ENCODE data around the gene CBL. TPM values are rescaled to one million over a fixed set of nuclear protein-coding genes. Genes with fewer than 3 reads are reported as not detected.
A peak's percentile ranks its signal among the peaks of the same experiment; 100 is the strongest.

Gene CBL
- total and polyA plus RNA-seq, 2 experiments from 2014 or later: 6.5 to 18.3 TPM

DNA sequence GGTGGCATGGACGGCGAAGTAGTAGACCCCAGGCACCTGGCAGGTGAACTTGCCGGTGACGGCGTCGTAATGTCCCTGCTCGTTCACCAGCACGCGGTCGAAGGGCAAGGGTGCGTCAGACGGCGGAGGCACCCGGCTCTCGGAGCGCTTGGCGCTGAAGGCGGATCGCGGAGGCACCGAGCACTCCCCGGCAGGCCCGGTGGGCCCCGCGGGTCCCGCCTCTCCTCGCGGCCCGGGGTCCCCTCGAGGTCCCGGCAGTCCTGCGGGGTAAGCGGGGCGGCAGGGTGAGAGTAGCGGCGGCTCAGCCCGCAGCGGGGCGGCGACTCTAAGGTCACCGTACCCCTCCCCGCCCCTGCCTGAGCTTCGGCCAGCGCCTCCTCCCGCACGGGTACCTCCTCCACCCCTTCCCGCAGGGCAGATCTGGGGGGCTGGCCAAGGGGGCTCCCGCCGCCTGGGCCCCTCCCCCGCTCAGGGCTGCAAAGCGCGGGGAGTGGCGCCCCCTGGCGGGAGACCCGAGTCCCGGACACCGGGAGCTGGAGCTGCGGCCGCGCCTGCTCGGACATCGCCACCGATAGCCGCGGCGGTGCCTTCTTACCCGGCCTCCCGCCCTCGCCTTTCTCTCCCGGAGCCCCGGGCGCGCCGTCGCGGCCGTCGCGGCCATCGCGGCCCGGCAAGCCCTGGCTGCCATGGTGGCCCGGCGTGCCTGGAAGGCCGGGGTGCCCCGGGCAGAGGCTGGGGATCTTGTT lies 133.6 kb downstream of the CBL start:
- Histone ChIP-seq H3K4me1 (ENCODE audit: low read depth) (peaks cover 3% of the 10 kb centered on the region), H3K27ac (no peak overlapping the region), H3K36me3 (no peaks in the 10 kb centered on the region), H3K9me3 (ENCODE audit: low read depth) (no peaks in the 10 kb centered on the region), H3K27me3 (peaks cover 57% of the 10 kb centered on the region), H3K4me3 (peak overlapping the region; percentile 32)
- TF ChIP-seq, protein P1, sequence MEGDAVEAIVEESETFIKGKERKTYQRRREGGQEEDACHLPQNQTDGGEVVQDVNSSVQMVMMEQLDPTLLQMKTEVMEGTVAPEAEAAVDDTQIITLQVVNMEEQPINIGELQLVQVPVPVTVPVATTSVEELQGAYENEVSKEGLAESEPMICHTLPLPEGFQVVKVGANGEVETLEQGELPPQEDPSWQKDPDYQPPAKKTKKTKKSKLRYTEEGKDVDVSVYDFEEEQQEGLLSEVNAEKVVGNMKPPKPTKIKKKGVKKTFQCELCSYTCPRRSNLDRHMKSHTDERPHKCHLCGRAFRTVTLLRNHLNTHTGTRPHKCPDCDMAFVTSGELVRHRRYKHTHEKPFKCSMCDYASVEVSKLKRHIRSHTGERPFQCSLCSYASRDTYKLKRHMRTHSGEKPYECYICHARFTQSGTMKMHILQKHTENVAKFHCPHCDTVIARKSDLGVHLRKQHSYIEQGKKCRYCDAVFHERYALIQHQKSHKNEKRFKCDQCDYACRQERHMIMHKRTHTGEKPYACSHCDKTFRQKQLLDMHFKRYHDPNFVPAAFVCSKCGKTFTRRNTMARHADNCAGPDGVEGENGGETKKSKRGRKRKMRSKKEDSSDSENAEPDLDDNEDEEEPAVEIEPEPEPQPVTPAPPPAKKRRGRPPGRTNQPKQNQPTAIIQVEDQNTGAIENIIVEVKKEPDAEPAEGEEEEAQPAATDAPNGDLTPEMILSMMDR (IDR thresholded peaks at IDR 0.05; ENCODE audit: low read depth, low read length): peak; percentile 84
- DNase-seq (ENCODE audit: low read depth in 1 of 2, low spot score in 1 of 2): peak; percentile 75 to 87

DNA sequence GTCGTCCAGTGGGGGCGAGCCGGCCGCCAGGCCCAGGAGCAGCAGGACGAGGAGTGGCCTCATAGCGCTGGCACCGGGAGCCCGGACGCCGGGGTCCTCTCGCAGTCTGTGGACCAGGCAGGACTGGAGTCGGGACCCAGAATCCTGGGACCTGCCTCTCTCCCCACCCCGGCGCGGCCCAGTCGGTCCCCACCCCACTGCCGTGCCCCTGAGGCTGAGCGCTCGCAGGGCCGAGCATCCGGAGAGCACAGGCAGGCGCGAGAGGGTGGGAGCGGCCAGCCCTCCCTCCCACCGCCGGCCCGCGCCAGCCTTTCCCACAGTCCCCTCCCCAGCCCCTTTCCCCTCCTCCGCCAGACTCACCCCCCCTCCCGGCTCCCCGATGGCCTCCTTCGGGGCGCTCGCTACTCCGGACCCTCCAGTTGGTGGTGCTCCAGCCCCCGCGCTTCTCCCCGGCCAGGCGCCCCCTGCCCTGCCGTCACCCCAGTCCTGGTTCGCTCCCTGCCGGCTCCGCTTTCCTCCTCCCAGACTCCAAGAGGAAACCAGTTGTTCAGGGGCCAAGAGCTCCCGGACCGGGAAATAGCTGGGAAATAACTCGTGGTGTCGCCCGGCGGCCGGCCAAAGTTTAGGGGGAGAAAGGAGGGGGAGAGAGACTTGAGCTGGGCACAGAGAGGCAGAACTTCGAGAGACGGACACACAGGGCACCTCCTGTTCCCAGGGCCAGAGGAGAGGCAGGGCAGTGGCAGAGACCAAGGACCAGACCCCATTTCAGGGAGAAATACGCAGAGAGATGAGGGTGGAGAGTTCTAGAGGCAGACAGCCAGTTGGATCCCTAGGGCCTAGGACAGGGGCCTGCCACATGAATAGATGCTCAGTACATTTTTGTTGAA lies 134.4 kb downstream of the CBL start, which contains the start of gene C1QTNF5:
C1QTNF5 (minus strand) TSS at position 549 of the 887 bp plus-strand sequence; CDS start at position 63, 486 bp downstream.
- no peaks in the 10 kb centered on the region for H3K9me3 ChIP-seq (ENCODE audit: low read depth)
- TF ChIP-seq, protein P1 (IDR thresholded peaks at IDR 0.05; ENCODE audit: low read depth, low read length): no peak
- peaks cover 59% of the 10 kb centered on the region for H3K27me3 ChIP-seq
- H3K4me3 ChIP-seq: peak within 1 kb of the TSS; percentile 32
- H3K27ac ChIP-seq: no peak within 1 kb of the TSS
- H3K4me1 ChIP-seq (ENCODE audit: low read depth): no peaks in the 10 kb centered on the region
- DNase-seq (ENCODE audit: low read depth in 1 of 2, low spot score in 1 of 2): peak; percentile 42 to 93
- H3K36me3 ChIP-seq: no peaks in the 10 kb centered on the region

DNA sequence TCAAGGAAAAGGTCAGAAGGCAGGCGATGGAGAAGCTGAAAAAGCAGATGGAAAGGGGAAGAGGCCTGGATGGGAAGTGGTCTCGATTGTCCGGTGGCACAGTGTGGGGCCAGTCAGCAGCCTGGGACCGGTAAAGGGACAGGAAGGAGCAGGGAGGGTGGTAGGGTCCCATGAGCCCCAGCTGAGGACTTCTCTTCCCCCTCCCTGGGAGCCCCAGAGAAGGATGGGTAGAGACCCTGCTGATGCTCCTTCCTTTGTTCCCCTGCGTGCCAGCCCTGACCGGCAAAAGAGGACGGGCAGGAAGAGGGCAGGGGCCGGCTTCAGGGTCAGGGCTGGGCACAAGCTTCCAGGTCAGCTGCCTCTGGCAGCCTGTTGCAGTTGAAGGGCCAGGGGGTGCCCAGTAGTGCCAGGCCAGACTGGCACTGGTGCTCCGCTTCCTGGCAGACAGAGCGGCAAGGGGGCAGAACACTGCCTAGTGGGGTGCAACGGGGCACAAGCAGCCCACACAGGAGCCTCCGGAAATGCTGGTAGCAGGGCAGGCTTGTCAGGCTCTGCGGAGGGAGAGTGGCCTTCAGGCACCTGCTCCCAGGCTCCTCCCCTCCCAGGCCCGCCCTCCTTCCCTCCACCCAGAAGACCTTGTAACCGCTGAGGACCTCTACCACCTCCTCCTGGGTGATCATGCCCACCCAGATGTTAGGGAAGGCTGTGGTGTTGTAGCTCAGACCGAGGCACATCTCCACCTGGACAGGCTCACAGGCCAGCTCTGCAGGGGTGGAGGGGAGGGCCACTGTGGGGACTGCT lies 135.3 kb downstream of the CBL start:
- Histone ChIP-seq H3K27ac (no peak overlapping the region), H3K27me3 (peaks cover 59% of the 10 kb centered on the region), H3K9me3 (ENCODE audit: low read depth) (no peaks in the 10 kb centered on the region), H3K4me3 (no peak overlapping the region), H3K36me3 (no peaks in the 10 kb centered on the region), H3K4me1 (ENCODE audit: low read depth) (no peaks in the 10 kb centered on the region)
- DNase-seq (ENCODE audit: low read depth in 1 of 2, low spot score in 1 of 2): no peak
- TF ChIP-seq, protein P1 (IDR thresholded peaks at IDR 0.05; ENCODE audit: low read depth, low read length): no peak

DNA sequence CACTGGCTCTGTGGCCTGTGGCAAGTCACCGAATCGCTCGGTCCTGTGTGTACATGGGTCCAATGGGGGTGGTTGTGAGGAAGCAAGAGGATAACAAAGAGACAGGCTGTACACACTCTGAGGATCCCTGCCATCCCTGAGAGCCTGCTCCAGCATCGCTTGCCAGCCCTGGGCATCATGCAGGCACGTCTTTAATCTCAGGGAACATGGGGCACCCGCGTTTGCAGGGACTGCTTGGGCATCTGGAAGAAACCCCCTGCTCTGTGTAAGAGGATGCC lies 135.8 kb downstream of the CBL start:
- Histone ChIP-seq H3K27ac (no peak overlapping the region), H3K9me3 (ENCODE audit: low read depth) (no peaks in the 10 kb centered on the region), H3K4me1 (ENCODE audit: low read depth) (no peaks in the 10 kb centered on the region), H3K27me3 (peaks cover 59% of the 10 kb centered on the region), H3K4me3 (no peak overlapping the region), H3K36me3 (no peaks in the 10 kb centered on the region)
- TF ChIP-seq, protein P1 (IDR thresholded peaks at IDR 0.05; ENCODE audit: low read depth, low read length): no peak
- DNase-seq (ENCODE audit: low read depth in 1 of 2, low spot score in 1 of 2): no peak

DNA sequence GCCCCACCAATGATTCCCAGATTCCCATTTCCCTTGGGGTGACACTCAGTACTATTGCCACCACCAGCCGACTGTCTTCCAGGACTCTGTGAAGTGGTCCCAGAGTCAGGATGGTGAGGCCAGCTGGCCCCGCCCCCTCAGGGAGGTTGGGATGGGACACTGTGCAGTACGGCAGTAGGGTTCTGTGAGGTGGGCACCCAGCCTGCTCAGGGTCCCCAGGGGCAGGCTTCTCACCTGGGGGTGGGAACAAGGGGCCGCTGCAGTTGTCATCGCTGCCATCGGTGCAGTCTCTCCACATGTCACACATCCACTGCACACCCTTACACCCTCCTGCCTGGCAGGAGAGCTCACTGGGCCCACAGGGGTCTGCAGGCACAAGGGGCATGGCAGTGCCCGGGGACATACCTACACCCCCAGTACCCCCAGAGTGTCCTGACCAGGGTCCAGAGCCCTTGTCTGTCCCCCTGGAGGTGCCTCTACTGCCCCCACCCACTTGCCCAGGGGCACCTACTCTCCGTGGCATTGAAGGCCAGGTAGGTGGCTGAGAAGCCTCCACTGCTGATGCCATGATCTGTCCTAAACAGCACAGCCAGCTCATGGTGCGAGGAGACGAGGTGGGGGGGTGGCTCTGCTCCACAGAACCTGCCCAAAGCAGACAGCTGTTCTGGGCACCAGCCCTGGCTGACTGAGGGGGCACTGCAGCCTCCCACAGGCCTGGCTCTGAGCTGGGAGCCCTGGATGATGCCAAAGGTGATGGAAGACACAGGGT lies 136.4 kb downstream of the CBL start:
- H3K4me3 ChIP-seq: no peak overlapping the region
- no peaks in the 10 kb centered on the region for H3K9me3 ChIP-seq (ENCODE audit: low read depth)
- TF ChIP-seq, protein P1 (IDR thresholded peaks at IDR 0.05; ENCODE audit: low read depth, low read length): no peak
- H3K27me3 ChIP-seq: peaks cover 59% of the 10 kb centered on the region
- no peaks in the 10 kb centered on the region for H3K4me1 ChIP-seq (ENCODE audit: low read depth)
- no peak overlapping the region for H3K27ac ChIP-seq
- H3K36me3 ChIP-seq: no peaks in the 10 kb centered on the region
- DNase-seq (ENCODE audit: low read depth in 1 of 2, low spot score in 1 of 2): no peak
